Neural progenitor cell (in vitro differentiated cells): Measurements from ENCODE around the gene EEF1AKMT4.

Experiments
- CTCF ChIP-seq: fragments of 200-600 bp; sonication (generic); IDR thresholded peaks from 2 replicates; pipeline ENCODE4 v1.5.1; 2017; ENCODE audit warnings: antibody characterized with exemption, mild to moderate bottlenecking
- EZH2 ChIP-seq: fragments of 200-600 bp; sonication (generic); IDR thresholded peaks from 2 replicates; pipeline ENCODE4 v1.6.1; 2017; ENCODE audit warnings: antibody characterized with exemption, mild to moderate bottlenecking, moderate library complexity
- EZH2phosphoT487 ChIP-seq: fragments of 200-600 bp; sonication (generic); IDR thresholded peaks from 2 replicates; pipeline ENCODE4 v1.6.1; 2017; ENCODE audit warnings: antibody characterized with exemption

- TF ChIP-seq CTCF (peak; percentile 10), EZH2 (peak; percentile 94), EZH2phosphoT487 (peak; percentile 93)
Measured at GRCh38 chr3:184260724-184261269, 11.3 kb downstream of the EEF1AKMT4 start.
